CD4-positive, alpha-beta T cell treated with Interleukin-12 subunit alpha and Interleukin-12 subunit beta, for 1 hour (primary cell): Measurements from ENCODE around the gene PRKAG2.

ENCODE experiments used
- DNase-seq: peaks from one replicate; pipeline ENCODE4 v3.0.0-alpha.2; 2020

The PRKAG2 gene

DNA sequence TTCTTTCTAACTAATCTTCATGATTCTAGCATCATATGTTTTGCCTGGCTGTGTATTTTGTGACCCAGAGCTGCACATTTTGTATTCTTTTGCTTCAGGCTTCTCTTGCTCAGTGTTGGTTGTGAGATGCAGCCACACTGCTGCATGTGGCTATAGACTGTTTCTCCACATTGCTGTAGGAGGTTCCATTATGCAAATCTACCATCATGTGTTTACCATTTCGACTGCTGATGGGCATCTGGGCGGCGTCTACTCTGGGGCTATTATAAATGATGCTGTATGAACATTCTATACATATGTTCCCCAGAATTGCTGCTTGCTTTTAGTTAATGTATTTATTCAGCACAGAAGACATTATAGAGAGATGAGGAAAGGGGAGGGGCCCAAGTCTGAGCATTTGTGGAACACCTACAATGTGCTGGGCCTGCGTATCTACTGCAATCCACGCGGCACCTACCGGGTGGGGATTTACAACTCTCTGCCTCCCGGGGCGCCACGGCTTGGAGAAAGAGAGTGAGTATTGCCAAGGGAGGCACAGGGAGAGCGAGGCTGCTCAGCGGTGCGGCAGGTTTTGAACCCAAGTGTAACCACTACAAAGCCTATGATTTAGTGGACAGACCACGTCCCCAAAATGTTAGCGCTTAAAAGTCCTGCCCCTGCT is 172.5 kb downstream of the PRKAG2 start:
- DNase-seq, result no peak

GRCh38 chr7:151702961-151703360 is 174.0 kb downstream of the PRKAG2 start:
- no peak for DNase-seq

DNA sequence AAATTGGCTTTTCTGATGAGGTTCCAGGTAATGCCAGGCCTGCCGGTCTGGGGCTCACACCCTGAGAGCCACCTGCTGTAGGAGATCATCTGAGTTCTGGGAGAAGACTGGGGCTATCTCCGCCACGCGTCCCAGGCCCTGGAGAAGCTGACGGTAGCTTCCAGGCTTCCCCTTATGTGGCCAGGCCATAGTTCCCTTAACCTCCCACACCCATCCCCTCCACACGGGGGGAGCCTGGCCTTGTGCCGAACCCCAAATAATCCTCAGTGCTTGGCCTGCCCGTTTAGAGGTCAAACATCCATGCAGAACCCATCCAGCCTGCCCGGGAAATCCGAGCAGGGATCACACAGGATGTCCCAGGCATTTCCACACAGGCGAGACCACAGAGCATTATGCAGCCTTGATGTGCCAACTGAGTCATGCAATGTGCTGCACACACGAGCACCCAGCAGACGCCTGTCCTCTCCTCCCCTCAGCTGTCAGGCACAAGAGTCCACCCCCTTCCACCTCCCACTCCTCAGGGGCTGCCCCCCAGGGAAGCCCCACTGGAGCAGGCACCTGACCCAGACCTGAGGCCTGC is 176.2 kb downstream of the PRKAG2 start:
- DNase-seq, result no peak

- DNase-seq, result no peak
Measured at GRCh38 chr7:151699928-151700319, 177.0 kb downstream of the PRKAG2 start.

DNA sequence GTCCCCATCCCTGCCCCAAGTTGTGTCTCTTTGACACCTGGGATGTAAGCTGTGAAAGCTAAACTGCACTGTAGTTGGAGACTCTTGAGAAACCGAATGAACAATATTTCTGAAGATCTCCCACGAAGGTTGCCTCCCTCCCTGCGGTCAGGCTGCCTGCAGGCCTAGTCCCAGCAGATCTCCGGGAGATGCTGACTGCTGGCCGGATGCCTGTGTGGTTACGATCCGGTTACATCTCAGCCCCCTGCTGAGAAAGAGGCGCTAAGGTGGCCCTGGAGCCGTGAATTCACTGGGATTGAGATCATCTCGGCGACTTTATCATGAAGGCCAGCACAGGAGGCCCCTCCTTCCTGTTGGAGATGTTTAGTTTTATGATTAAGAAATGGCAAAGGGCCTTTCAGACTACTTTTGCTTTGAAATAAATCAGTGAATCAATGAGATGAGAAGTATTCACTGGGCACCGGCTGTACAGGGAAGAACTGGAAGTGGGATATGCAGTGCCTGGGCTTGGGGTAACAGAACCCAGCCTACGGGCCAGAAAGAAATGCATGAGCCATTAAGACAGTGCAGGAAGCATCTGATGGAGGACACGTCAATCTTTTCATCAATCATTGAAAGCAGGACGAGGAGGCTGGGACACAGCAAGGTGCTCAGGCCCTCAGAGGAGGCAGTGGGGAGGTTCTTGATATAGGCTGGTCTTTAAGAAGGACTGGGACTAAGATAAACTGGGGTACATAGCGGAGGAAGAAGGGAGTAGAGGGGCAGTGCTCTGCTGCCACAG is 177.6 kb downstream of the PRKAG2 start:
- DNase-seq, result no peak

- DNase-seq, result no peak
Measured at GRCh38 chr7:151697942-151698341, 179.0 kb downstream of the PRKAG2 start.

DNA sequence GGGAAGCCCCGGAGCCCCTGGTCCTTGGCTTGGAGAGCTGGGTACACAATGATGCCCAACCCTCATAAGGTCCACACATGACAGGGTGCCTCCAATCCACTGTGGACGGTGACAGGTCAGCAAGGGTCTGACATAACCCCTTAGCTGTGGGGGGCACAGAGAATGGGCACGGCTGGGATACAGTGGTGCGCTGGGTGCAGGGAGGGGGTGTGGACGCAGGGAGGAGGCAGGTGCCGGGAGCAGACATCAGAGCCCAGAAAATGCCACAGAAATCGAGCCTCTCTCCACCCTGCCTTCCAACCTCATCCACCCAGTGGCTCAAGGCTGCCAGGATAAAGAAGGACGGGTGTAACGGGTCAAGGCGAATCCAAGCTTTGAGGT is 179.4 kb downstream of the PRKAG2 start:
- no peak for DNase-seq

DNA sequence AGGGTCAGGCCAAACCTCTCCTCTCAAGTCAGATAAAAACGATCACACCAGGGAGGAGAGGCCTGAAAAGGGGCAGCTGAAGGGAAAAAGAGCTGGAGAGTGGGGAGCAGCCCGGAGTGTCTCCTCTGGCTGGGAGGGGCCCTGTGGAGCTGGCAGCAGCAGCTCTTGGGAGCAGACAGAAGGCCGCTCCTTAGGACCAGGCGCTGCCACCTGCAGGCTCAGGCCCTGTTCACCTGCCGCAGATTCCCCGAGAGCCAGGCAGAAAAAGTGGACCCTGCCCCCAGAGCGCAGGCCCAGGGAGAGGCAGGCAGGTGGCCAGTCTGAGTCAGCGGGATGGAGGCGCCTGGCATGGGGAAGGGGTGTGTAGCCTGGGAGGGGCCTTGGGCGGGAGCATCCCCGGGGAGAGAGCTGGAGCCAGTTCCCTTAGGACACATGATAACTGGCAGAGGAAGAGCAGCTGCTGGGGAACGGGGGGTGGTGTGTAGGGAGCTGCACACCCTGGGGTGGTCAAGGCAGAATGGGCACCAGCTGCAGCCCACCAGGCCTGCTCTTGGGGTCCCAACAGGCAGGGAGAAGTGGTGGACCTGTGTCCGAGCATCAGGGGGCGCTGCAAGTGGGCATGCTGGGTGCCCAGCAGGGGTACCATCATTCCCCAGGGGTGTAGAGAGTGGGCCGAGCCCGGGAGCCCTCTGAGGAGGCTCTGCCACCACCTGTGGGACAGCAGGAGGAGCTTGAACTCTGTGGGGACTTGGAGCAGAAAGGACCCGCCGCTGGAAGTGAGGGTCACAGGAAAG is 180.0 kb downstream of the PRKAG2 start:
- no peak for DNase-seq

DNA sequence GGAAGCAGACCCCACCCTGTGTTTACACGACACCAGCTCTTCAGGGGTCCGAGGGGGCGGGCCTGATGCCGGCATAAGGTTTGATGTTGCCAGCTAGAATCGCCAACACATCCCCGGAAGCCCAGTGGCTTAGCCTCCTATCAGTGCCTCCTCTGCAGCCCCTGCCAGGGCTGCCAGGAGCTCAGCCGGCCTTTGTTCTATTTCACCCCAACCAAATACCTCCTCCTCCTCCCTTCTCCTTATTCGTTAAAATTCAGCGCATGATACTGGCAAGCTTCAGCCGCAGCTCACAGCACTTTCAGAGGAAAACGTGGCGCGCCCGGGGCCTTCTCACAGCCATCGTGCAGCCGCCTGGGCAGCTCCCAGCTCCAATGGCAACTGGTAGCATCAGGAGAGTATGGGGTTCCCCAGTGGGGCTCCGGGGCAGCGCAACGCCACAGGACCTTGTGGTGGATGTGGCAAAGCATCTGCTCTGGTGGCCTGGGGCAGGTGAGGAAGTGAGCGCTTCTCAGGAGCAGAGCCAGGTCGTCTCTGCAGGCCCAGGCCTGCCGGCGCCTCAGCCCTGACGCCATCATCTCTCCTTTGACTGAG is 180.9 kb downstream of the PRKAG2 start:
- DNase-seq, result no peak

DNA sequence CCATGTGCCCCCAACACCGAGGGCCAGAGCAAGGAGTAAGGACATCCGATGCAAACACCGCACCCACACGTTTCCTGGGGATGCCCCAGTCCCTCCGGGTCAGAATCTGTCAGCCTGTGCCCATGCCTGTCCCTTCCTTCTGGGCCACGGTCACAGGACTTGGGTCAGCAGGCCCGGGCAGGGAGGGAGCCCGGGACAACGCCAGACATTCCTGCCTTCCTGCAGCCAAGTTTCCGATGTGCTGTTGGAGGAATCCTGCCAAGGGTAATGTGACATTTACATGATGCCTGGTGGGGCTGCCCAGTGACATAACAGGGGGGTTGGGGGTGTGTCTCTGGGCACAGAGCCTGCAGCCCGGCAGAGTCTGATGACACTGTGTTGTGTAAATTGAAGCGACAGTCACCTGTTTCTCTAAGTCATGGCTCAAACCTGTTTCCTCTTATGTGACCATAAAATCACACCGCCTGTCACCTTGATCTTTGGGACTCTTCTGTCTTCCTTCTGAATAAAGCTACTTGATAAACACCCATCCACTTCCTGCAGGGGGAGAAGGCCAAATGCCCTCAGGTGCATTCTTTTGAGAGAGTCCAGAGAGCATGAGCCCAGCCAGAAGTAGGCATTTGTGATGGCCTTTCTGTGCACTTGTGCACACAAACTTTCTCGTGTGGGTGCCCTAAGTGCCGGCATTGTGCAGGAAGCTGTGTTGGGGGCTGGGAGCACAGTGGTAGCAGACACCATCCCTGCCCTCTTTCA is 181.9 kb downstream of the PRKAG2 start:
- no peak for DNase-seq

- DNase-seq, result no peak
Measured at GRCh38 chr7:151694441-151694827, 182.5 kb downstream of the PRKAG2 start.

DNA sequence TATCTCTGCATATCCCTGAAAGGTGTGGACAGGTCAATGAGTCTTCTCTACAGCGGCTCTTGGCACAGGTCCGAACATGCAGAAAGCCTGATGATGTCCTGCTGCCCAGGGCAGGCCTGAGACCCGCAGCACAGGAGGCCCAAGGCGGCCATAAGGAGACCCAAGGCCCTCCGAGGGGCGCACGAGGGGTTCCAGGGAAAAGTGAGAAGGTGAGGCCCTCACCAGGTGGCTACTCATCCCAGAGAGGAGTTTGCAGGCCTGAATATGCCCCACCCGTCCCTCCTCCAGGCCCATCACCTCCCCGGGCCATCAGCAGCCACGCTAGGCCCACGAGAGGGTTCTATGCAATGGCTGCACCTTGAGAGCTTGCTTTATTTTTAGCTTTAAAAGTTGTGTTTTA is 183.8 kb downstream of the PRKAG2 start:
- DNase-seq, result no peak

- no peak for DNase-seq
Measured at GRCh38 chr7:151692721-151693120, 184.2 kb downstream of the PRKAG2 start.

- DNase-seq, result no peak
Measured at GRCh38 chr7:151691449-151691848, 185.5 kb downstream of the PRKAG2 start.

DNA sequence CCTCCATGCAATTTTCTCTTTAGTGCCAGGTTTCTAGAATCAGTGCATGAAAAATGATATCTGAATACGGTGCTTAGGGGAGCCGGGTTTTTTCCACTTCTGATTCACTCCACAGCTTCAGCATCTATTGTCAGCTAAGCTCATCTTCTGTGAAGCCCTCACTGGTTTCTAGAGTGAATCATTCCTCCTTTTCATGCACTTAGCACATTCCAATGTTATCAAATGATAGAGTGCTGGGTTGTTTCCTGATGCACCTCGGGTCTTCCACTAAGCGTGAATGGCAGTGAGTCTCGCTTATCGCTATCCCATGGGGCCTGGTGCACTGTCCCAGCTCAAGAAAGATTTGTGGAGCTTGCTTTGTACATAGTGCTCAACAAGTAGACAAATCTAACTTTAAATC is 186.3 kb downstream of the PRKAG2 start:
- no peak for DNase-seq

DNA sequence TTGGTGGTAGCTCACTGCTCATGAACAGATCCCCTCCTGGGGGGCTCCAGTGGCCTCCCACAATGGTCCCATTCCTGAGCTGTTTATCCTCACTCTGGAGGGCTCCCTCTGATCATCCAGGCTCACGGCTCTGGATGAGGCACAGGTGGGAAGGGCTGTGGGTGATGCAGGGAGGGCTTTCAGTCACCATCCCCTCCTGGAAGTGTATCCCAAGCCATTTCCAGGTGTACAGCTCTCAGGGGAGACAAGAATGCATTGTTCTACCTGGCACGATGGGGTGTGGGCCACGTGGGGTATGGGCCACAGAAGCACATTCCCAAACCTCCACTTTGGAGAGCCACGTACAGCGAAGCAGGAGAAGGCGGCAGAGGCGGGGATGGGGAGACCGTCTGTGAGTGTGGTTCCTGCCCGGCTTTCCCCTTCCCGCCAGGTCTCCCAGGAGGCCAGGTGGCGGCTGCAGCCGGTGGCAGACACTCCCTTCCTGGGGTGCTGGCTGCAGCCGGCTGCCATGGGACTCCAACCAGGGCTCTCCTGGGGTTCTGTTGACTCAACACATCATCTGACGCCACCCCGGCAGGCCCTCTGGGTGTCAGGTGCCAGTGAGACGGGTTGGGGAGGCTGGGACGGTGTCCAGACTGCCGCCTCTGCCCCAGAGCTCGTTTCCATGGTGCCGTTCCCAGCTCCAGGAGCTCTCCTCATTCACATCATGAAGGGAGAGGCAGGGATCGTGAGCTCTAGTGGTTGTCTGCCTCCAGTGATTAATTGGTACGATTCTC is 187.5 kb downstream of the PRKAG2 start:
- no peak for DNase-seq

DNA sequence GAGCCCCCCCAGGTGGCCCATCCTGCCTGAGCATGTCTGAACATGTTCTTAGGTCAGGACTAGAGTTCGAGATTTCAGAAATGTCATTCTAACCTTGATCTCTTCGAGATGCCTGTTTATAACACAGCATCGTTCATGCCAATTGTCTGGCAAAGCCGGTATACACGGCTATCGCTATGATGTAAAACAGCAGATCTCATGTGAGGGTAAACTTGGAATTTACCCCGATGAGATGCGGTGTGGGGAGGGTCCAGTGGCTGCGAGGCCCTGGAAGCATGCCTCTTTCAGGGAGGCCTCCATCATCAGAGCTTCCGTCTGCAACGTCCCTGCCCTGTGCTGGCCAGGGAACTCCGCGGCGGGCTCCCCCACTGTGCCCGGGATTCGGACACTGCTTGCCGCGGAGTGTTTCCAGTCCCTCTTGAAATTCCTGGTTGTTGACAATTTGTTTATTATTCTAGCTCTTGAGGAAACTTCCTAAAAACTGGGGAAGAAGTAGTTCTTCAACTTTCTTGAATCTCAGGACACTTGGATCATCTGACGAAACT is 188.6 kb downstream of the PRKAG2 start:
- no peak for DNase-seq

DNA sequence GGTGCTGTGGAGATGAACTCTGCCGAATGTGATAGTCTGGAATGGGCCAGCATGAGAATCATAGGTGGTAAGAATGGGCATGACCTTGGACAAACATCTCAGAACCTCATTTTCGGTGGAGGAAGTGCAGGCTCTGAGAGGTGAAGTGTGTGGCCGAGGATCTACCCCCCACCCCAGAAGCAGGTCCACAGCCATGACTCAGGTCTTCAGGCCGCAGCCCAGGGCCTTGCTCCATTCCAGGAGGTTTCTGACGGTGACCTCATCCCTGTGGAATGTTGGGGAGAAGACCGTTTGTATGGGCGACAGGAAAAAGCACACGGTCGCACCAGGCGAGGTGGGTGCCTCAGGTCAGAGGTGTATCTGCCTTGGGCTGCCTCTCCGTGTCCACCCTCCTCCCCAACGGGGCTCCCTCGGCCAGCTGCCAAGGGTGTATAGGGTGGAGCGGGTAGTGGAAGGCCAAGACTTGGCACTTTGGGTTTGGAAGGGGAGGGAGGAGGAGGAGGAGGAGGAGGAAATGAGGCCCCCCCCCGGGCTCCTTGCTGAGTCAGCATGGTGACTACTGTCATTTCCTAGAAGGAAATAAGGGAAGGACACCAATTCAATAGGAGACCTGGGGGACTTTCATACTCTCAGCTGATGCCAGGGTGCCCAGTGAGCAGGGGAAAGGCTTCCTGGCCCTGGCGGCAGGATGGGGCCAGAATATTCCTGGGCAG is 189.2 kb downstream of the PRKAG2 start:
- DNase-seq, result no peak

DNA sequence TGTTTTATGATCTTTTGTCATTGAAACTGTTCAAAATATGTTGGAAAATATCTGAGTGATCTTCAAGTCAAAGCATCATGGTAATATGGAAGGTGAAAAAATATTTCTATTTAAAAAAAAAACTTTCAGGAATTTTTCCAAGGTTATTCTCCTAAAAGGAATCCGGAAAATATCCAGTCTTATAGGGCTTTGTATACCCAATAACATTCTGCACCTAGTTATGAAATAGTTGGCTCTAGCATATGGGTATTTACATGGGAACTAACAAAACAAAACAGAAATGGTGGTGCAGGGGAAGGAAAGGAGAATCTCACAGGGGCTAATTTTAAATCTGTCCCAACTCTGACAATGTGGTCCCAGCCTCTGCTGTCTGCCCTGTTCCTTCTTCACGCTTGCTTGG is 190.1 kb downstream of the PRKAG2 start:
- no peak for DNase-seq

DNA sequence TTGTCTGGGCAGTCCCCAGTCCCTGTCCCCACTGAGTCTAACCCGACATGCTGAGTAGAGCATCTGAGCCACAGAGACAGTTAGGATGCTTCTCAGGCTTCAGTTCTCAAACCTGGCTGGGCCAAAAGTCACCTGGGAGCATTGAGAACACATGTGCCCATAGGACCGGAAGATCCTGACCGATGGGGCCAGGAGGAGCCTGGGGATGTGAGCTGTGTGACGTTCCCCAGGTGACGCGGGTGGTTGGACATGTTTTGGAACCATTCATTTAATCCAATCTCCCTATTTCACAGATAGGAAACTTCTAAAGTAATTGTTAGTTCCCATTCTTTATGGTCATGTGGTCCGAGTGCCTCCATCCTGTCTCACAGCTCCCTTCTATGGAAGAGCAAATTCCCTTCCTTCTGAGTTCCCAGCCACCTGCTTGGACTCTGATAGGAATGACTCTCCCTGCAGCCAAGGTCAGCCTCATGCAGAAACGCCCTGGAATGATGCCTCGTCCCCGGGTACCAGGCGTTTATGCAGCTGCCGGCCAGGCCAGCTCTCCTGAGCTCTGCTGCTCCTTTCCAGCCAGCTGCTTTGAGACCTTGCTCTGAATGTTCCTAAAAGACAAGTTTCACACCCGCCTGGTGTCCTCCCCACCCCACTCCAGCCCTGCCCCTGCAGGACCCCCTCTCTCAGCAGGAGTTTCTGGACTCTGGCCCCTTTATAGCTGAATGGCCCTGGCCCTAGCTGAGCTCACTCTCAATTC is 190.7 kb downstream of the PRKAG2 start:
- DNase-seq, result no peak
